IMR-90 (cell line): Measurements from ENCODE around the gene ABLIM3. TPM values are rescaled to one million over a fixed set of nuclear protein-coding genes. Genes with fewer than 3 reads are reported as not detected.

ENCODE experiments used
- FOS ChIP-seq: fragments of 150-350 bp; IDR thresholded peaks from 2 replicates; pipeline ENCODE4 v1.6.1; 2016; ENCODE audit warnings: low read depth, low read length
- NFE2L2 ChIP-seq: fragments of 150-350 bp; IDR thresholded peaks from 2 replicates; pipeline ENCODE4 v1.6.1; 2016; ENCODE audit warnings: low read depth, mild to moderate bottlenecking, low read length
- POLR2A ChIP-seq: IDR thresholded peaks from 2 replicates; pipeline ENCODE4 v1.6.1; 2012; ENCODE audit warnings: mild to moderate bottlenecking, low read depth, low read length
- polyA plus RNA-seq, 3 experiments: library from polyadenylated mRNA; depleted of rRNA; stranded (reverse); fragments of >200 nt; gene quantifications; 2 replicates each; pipeline ENCODE4 v1.2.3, GENCODE V29; 2012; ENCODE audit warnings: low replicate concordance in 1 of 3
- total RNA-seq: library from RNA; depleted of rRNA; stranded (reverse); fragments of >200 nt; gene quantifications from 2 replicates; pipeline ENCODE4 v1.2.3, GENCODE V29; 2012
- TF ChIP-seq, protein P1 (sequence below): fragments of 150-350 bp; IDR thresholded peaks from 2 replicates; pipeline ENCODE4 v1.6.1; 2017; ENCODE audit warnings: mild to moderate bottlenecking, antibody characterized with exemption, low read length, low read depth

Gene ABLIM3
- total and polyA plus RNA-seq, 2 of the 4 experiments (the other 2 are of a cell fraction), result 33.3 to 69.9 TPM

DNA sequence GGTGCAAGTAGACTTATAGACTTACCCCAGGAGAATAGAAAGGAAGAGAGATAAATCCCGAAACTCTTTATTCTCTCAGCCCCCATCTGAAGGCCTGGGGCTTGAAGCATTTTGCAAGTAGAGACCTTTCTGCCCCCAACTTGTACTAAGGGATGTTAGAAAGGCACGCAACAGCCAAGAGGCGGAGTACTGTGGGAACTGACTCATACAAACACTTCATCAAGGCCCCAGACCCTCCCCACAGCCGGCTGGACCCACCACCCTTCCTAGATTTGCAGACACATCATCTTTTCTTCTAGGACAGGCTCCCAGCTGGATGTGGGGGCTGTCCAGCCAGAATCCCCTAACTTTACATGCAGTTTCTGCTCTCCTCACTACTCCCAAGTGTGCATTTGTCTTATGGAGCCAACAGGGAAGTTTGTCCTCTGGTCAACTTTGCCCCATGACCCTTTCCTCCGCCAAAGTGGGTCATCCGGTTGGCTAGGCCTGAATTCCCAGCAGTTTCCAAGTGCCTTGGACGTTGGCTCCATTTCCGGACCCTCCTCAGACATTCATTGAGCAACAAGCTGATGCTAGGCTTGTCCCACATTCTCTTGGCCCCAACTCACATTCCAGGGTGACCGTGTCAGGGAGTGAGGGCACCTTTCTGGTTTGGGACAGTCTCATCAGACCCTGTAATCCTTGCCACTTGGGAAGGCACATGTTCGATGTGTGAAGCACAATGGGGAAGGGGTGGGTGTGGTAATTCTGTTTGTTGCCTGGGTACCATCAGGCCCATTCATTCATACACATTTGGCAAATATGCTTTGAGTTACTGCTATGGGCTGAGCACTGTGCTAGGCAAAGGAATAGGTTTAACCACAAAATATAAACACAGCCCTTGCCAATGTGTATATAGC is 64.6 kb downstream of the ABLIM3 start (continued):
- TF ChIP-seq, protein P1, sequence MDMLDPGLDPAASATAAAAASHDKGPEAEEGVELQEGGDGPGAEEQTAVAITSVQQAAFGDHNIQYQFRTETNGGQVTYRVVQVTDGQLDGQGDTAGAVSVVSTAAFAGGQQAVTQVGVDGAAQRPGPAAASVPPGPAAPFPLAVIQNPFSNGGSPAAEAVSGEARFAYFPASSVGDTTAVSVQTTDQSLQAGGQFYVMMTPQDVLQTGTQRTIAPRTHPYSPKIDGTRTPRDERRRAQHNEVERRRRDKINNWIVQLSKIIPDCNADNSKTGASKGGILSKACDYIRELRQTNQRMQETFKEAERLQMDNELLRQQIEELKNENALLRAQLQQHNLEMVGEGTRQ, result no peak; the same call in 1 of the 2 replicates
- TF ChIP-seq NFE2L2, result no peak
- TF ChIP-seq POLR2A, result no peak
- peak; percentile 57; the same call in 1 of the 2 replicates for TF ChIP-seq FOS
